Measurements from ENCODE around the gene SUSD6. TPM values are rescaled to one million over a fixed set of nuclear protein-coding genes. Genes with fewer than 3 reads are reported as not detected.

SUSD6 gene
- total and polyA plus RNA-seq, 2 donors (not counting 1 experiment from before 2014, with no cell fraction given): 62.3 to 97.8 TPM

DNA sequence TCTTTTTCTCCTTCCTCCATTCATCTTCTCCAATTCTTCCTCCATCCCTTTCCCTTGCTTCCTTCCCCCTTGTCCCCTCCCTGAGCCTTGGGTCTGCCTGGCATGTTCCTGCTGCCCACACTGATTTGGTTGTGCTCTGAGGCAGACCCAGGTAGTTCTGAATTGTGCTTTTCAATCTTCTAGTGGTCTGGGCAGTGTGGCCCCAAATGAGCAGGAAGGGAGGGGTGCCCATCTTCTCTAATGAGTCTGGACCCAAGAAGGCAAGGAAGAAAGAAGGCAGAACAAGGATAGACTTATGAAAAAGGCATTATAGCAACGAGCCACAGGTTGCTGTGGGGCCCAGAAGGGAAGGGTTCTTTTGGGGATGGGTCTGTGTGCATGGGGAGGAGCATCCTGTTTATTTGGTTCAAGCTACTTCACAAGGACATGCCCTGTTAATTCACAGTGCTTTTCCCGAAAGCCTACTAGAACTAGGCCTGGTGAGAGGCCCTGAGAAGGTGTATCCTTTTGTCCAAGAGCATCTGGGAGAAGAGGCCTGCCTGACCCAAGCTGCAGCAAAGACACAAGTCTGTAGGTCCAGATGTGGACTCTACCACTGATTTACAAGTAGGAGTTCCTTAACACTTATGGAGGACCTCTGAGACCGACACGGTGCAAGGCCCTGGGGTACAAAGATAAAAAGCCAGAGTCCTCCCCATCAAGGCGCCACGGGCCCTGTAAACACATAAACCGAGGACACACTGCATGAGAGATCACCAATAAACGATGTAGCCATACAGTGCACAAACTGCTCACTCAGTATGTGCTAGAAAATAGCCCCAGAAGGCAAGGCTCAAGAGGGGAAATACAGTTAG is 1.1 kb upstream of the SUSD6 start:
- Histone ChIP-seq H3K27ac (ENCODE audit: low read length in 2 of 2) (peak overlapping the region; percentile 66 to 73), H2AFZ (ENCODE audit: insufficient read depth, low read depth, low read length, poor library complexity, severe bottlenecking) (peak overlapping the region; percentile 64), H3K79me2 (ENCODE audit: control insufficient read depth, insufficient read depth, low read length) (peaks cover 20% of the 10 kb centered on the region), H3K36me3 (replicated peaks in 1 of 2; ENCODE audit: control extremely low read depth in 1 of 2, control insufficient read depth in 1 of 2, extremely low read depth in 1 of 2, insufficient read depth in 2 of 2, low read length in 1 of 2) (no peaks in the 10 kb centered on the region), H3K4me3 (ENCODE audit: control extremely low read depth in 1 of 5, extremely low read depth in 1 of 5, insufficient read depth in 1 of 5, low read depth in 2 of 5, low read length in 4 of 5) (peak overlapping the region in 2 of 5 experiments; percentile 50 to 55), H3K4me1 (ENCODE audit: control insufficient read depth in 2 of 2, insufficient read depth in 2 of 2, low read length in 2 of 2) (peaks cover 39 to 43% of the 10 kb centered on the region in 2 donors), H3K9me3 (ENCODE audit: control extremely low read depth in 1 of 3, control insufficient read depth in 2 of 3, insufficient read depth in 1 of 3, low read length in 2 of 3) (no peaks in the 10 kb centered on the region), H4K20me1 (ENCODE audit: control insufficient read depth, insufficient read depth, low read length, poor library complexity, severe bottlenecking) (peaks cover 24% of the 10 kb centered on the region), H3K9ac (ENCODE audit: low read length) (peak overlapping the region; percentile 54), H3K27me3 (replicated peaks in 1 of 4; ENCODE audit: control extremely low read depth in 1 of 4, control insufficient read depth in 3 of 4, insufficient read depth in 4 of 4, low read length in 3 of 4) (no peaks in the 10 kb centered on the region), H3K4me2 (replicated peaks; ENCODE audit: low read depth, low read length, poor library complexity, severe bottlenecking) (peak overlapping the region; percentile 70)
- TF ChIP-seq EZH2 (IDR thresholded peaks at IDR 0.05; ENCODE audit: borderline replicate concordance, insufficient read depth, low read depth, low read length, poor library complexity, severe bottlenecking): no peak
- TF ChIP-seq, protein P1, sequence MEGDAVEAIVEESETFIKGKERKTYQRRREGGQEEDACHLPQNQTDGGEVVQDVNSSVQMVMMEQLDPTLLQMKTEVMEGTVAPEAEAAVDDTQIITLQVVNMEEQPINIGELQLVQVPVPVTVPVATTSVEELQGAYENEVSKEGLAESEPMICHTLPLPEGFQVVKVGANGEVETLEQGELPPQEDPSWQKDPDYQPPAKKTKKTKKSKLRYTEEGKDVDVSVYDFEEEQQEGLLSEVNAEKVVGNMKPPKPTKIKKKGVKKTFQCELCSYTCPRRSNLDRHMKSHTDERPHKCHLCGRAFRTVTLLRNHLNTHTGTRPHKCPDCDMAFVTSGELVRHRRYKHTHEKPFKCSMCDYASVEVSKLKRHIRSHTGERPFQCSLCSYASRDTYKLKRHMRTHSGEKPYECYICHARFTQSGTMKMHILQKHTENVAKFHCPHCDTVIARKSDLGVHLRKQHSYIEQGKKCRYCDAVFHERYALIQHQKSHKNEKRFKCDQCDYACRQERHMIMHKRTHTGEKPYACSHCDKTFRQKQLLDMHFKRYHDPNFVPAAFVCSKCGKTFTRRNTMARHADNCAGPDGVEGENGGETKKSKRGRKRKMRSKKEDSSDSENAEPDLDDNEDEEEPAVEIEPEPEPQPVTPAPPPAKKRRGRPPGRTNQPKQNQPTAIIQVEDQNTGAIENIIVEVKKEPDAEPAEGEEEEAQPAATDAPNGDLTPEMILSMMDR (IDR thresholded peaks at IDR 0.05): no peak
- ATAC-seq (ENCODE audit: low read depth): no peak
- CTCF ChIA-PET: interaction anchor here (0.6 to 1.6 kb wide), 5 partner anchors 26 to 1771 kb away, joined by 3 to 7 read pairs (median 3); no protein-coding TSS in a partner anchor
- Mint-ChIP-seq H3K27ac (peak overlapping the region; percentile 80), H3K9me3 (ENCODE audit: insufficient read depth) (no peaks in the 10 kb centered on the region), H3K4me3 (peak overlapping the region; percentile 78), H3K4me1 (peaks cover 42% of the 10 kb centered on the region), H3K27me3 (no peaks in the 10 kb centered on the region)
- WGBS (ENCODE audit: insufficient coverage): 84% methylated on average over 6 of the region's 8 CpGs
- intact Hi-C loops (cut with micrococcal nuclease): loop anchor here (2.0 to 5.0 kb wide), 2 partner anchors 15 to 42 kb away; no protein-coding TSS in a partner anchor
- peak; percentile 30 for DNase-seq
- POLR2A ChIA-PET: interaction anchor here (0.6 to 2.8 kb wide), 3 partner anchors 64 to 181 kb away, joined by 3 to 20 read pairs (median 3); partner anchors contain the start of gene SRSF5

All from B cell (primary cell).